Adipocyte (in vitro differentiated cells): ENCODE measurements around the gene ACSS2.
A peak's percentile ranks its signal among the peaks of the same experiment; 100 is the strongest.
"Not testable (repeated sequence)": the region's sequence is repeated elsewhere in the genome, so short reads cannot be mapped to it uniquely, and the experiment has no call there.

Experiments
- DNase-seq: peaks from one replicate; pipeline ENCODE4 v3.0.0-alpha.2; 2015; ENCODE audit warnings: low read depth
- H3K27me3 ChIP-seq: replicated peaks from 2 replicates; pipeline ENCODE4 v1.7.0; 2013; ENCODE audit warnings: mild to moderate bottlenecking, low read length, moderate library complexity; ENCODE audit not compliant: control insufficient read depth, insufficient read depth
- H3K36me3 ChIP-seq: 2 replicates; pipeline ENCODE4 v1.7.0; 2013; ENCODE audit warnings: low read length, mild to moderate bottlenecking, moderate library complexity; ENCODE audit not compliant: control insufficient read depth, insufficient read depth, severe bottlenecking
- H3K4me1 ChIP-seq: 2 replicates; pipeline ENCODE4 v1.7.0; 2013; ENCODE audit warnings: mild to moderate bottlenecking, low read length, moderate library complexity; ENCODE audit not compliant: control insufficient read depth, insufficient read depth
- H3K4me3 ChIP-seq: 2 replicates; pipeline ENCODE4 v1.7.0; 2013; ENCODE audit warnings: mild to moderate bottlenecking, low read length, moderate library complexity
- H3K9ac ChIP-seq: 2 replicates; pipeline ENCODE4 v1.7.0; 2013; ENCODE audit warnings: mild to moderate bottlenecking, low read length, moderate library complexity
- H3K9me3 ChIP-seq: 2 replicates; pipeline ENCODE4 v1.7.0; 2013; ENCODE audit warnings: mild to moderate bottlenecking, low read length, moderate library complexity; ENCODE audit not compliant: control insufficient read depth

The ACSS2 gene

DNA sequence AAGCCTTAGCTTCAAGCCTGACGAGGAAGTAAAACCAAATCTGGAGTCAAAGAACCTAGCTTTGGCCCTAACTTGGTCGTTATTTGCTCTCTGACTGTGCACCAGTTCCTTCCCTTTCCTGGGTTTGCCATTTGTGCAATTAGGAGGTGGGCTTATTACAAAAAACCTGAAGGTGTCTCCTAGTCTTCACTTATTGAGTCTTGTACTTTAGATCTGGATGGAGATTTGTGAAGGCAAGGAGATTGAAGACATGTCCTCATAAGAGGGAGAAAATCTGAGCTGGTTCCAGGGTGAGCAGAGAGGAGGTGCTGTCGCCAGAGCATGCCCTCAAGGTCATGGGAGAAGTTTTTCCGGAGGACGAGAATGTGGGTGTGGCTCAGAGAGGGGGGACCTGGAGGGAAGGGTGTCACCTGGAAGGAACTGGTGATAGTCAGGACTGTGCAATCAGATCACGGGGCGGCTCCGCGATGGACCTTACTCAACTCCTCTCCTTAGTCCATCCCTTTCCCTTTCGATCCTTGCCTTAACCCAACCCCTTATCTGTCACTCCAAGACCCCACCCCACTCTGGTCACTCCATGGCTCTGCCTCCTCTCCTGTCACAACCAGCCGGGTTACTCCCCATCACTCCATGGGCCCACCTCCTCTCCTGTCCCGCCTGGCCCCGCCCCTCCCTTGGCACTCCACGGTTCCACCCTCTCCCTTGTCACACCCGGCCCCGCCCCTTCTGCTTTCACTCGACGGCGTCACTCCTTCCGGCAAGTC is 588 bp upstream of the ACSS2 start:
- DNase-seq = no peak
- Histone ChIP-seq H3K9ac (peak overlapping the region; percentile 44), H3K27me3 (no peaks in the 10 kb centered on the region), H3K4me3 (peak overlapping the region; percentile 68), H3K9me3 (no peaks in the 10 kb centered on the region), H3K4me1 (peaks cover 30% of the 10 kb centered on the region), H3K36me3 (no peaks in the 10 kb centered on the region)

DNA sequence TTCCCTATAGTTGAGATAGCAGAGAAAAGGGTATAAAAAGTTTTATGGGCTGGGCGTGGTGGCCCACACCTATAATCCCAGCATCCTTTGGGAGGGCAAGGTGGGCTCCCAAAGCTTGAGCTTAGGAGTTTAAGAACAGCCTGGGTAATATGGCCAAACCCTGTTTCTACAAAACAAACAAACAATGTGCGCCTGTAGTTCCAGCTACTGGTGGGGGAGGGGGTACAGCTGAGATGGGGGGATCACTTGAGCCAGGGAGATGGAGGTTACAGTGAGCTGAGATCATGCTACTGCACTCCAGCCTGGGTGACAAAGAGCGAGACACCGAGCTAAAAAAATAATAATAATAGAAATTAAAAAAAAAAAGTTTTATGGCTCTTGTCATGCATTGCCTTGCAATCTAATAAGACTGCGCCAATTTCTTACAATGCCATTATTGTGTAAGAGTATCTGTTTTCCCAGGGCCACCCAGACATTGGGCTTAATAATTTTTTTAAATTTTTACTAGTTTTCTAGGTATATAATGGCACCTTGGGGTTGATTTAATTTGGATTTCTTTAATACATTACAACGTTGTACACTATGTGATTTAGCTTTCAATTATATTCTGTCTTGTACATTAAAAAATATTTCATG is 3.9 kb downstream of the ACSS2 start:
- Histone ChIP-seq H3K4me3 (peak overlapping the region; percentile 71), H3K9ac (peak overlapping the region; percentile 53), H3K36me3 (peaks cover 37% of the 10 kb centered on the region), H3K27me3 (no peaks in the 10 kb centered on the region), H3K9me3 (no peaks in the 10 kb centered on the region), H3K4me1 (peaks cover 25% of the 10 kb centered on the region)
- no peak for DNase-seq

DNA sequence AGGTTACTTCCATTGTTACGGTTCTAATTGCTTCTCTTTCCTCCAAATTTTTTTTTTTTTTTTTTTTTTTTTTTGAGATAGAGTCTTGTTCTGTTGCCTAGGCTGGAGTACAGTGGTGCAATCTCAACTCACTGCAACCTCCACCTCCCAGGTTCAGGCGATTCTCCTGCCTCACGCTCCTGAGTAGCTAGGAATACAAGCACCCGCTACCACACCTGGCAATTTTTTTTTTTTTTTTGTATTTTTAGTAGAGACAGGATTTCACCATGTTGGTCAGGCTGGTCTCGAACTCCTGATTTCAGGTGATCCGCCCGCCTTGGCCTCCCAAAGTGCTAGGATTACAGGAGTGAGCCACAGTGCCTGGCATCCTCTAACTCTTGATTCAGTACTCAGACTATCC is 4.6 kb downstream of the ACSS2 start:
- H3K9ac ChIP-seq, H3K9me3 ChIP-seq, H3K27me3 ChIP-seq, DNase-seq: not testable (repeated sequence)
- peaks cover 44% of the 10 kb centered on the region for H3K36me3 ChIP-seq
- peaks cover 20% of the 10 kb centered on the region for H3K4me1 ChIP-seq
- H3K4me3 ChIP-seq = peak overlapping the region; percentile 71

DNA sequence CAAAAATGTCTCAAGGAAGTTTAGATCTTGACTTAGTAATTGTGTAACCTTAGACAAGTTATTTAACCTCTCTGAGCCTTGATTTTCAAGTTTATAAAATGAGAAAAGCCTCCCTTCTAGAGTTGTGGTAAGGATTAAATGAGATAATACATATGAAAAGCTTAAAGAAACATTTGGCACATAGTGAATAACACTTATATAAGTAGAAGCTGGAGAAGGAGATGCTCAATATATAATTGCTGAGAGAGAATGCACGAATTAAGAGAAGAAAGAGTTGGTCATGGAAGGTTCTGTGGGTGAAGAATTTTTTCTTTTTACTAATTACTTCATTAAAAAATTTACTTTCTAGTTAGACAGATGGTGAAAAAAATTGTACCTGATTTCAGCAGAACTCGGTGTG is 5.3 kb downstream of the ACSS2 start:
- peak overlapping the region; percentile 71 for H3K4me3 ChIP-seq
- no peak for DNase-seq
- H3K9ac ChIP-seq = peak overlapping the region; percentile 0
- H3K4me1 ChIP-seq = peaks cover 20% of the 10 kb centered on the region
- H3K36me3 ChIP-seq = peaks cover 50% of the 10 kb centered on the region
- no peaks in the 10 kb centered on the region for H3K27me3 ChIP-seq
- H3K9me3 ChIP-seq = no peaks in the 10 kb centered on the region

DNA sequence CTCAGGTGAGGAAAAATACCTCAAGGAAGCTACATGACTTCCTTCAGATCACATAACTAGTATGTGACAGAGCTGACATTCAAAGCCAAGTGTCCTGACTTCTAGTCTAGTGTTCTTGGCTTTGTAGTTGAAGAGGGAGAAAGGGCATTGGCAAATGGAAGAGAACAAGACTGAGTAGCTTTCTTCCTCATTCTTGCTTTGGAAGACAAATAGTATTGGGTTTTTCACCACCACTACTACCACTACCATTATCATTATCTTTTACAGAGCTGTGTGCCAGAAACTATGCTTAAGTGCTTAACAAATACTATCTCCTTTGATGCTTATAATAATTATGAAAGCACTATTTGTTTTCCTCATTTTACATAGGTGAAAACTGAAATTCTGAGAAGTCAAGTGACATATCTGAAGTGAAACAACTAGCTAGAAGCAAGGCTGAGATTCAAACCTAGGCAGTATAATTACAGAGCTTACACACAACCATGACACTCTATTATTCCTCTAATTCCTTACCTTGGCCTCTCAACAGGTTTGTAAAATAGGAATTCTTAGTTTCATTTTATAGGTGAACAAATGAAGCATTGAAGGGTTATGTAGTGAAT is 6.8 kb downstream of the ACSS2 start:
- Histone ChIP-seq H3K4me1 (peaks cover 20% of the 10 kb centered on the region), H3K4me3 (peak overlapping the region; percentile 37), H3K9ac (no peak overlapping the region)

DNA sequence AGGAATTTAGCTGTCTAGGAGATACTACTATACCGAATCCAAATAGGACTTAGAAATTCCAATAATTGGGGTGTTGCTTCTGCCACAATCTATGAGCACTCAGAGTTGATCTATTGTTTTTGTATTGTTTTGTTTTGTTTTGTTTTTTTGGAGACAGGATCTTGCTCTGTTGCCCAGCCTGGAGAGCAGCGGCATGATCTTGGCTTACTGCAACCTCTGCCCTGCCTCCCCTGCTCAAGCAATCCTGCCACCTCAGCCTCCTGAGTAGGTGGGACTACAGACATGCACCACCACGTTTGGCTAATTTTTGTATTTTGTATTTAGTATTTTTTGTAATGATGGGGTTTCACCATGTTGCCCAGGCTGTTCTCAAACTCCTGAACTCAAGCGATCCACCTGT is 7.4 kb downstream of the ACSS2 start:
- H3K27me3 ChIP-seq = no peaks in the 10 kb centered on the region
- H3K36me3 ChIP-seq = peaks cover 68% of the 10 kb centered on the region
- DNase-seq = no peak
- H3K9ac ChIP-seq = no peak overlapping the region
- H3K4me1 ChIP-seq = peaks cover 20% of the 10 kb centered on the region
- peak overlapping the region; percentile 37 for H3K4me3 ChIP-seq
- no peaks in the 10 kb centered on the region for H3K9me3 ChIP-seq

More for the DNA sequence above, 6.8 kb downstream of the ACSS2 start:
- Histone ChIP-seq H3K9me3 (no peaks in the 10 kb centered on the region), H3K27me3 (no peaks in the 10 kb centered on the region), H3K36me3 (peaks cover 62% of the 10 kb centered on the region)
- no peak for DNase-seq

DNA sequence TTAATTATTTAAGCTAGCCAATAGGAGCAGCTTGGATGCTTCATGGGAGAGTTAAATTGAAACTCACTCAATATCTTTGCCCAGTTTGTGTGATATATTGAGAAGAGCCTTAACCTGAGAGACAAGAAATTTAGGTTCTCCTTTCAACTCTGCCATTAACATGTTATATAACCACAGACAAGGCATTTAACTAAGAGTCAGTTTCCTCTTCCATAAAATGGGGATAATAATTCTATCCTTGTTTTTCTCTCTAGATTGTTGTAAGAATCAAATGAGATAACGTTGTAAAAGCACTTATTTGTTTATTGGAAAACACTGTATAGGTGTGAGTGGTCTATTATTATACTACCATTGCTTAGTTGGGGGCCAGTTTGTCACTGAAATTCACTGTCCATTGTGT is 7.8 kb downstream of the ACSS2 start:
- DNase-seq = no peak
- H3K9me3 ChIP-seq = no peaks in the 10 kb centered on the region

DNA sequence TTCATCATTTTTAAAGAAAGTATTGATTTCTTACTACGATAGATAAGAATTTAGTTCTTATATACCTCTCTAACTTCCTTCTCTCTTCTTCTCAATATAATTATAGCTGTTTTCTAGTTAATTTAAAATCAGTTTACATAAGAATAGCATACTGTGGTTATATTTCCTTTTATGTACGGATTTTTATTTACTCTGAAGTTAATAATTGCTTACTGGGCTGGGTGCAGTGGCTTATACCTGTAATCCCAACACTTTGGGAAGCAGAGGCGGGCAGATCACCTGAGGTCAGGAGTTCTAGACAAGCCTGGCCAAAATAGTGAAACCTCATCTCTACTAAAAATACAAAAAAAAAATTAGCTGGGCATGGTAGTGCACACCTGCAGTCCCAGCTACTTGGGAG is 9.7 kb downstream of the ACSS2 start:
- Histone ChIP-seq H3K4me3 (no peak overlapping the region), H3K4me1 (peaks cover 18% of the 10 kb centered on the region), H3K36me3 (peaks cover 74% of the 10 kb centered on the region), H3K9ac (no peak overlapping the region), H3K27me3 (no peaks in the 10 kb centered on the region), H3K9me3 (no peaks in the 10 kb centered on the region)
- no peak for DNase-seq

More for the DNA sequence above, 7.8 kb downstream of the ACSS2 start:
- peaks cover 69% of the 10 kb centered on the region for H3K36me3 ChIP-seq
- H3K27me3 ChIP-seq = no peaks in the 10 kb centered on the region
- no peak overlapping the region for H3K9ac ChIP-seq
- H3K4me3 ChIP-seq = no peak overlapping the region
- peaks cover 20% of the 10 kb centered on the region for H3K4me1 ChIP-seq

DNA sequence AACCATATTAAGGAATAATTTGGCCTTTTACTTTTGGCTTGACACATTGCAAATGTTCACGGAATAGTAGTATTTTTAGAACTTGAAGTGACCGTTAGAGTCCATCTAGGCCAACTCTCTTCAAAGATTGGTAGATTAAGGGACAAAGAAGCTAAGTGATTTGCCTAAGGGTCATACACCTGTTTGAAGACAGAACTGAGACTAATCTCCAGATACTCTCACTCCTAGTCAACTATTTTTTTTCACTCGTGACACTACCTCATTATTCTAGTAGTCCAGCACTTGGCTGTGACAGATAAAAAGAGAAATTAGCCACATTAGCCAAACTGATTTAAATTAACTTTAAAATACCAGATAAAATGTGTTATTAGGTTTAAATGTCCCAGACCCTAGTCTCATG is 10.6 kb downstream of the ACSS2 start:
- Histone ChIP-seq H3K4me1 (peaks cover 23% of the 10 kb centered on the region), H3K4me3 (no peak overlapping the region), H3K9me3 (no peaks in the 10 kb centered on the region), H3K27me3 (no peaks in the 10 kb centered on the region), H3K9ac (no peak overlapping the region), H3K36me3 (peaks cover 66% of the 10 kb centered on the region)
- no peak for DNase-seq

DNA sequence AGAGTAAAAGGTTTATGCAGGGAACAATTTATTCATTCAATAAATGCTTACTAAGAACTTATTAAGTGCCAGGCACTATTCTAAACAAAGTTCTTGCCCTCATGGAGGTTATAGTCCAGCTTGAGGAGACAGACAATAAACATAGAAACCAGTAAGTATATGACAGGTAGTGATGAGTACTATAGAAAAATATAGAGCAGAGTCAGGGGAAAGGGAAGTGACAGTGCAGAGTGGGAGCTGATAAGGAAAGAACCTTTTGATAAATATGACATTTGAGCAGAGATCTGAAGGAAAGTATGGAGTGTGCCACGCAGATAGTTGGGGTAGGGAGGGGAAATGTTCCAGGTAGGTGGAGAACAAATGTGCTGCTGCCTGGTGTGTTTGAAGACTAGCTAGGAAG is 12.1 kb downstream of the ACSS2 start:
- peaks cover 64% of the 10 kb centered on the region for H3K36me3 ChIP-seq
- H3K9ac ChIP-seq = no peak overlapping the region
- no peaks in the 10 kb centered on the region for H3K9me3 ChIP-seq
- no peaks in the 10 kb centered on the region for H3K27me3 ChIP-seq
- no peak overlapping the region for H3K4me3 ChIP-seq
- no peak for DNase-seq
- peaks cover 15% of the 10 kb centered on the region for H3K4me1 ChIP-seq

DNA sequence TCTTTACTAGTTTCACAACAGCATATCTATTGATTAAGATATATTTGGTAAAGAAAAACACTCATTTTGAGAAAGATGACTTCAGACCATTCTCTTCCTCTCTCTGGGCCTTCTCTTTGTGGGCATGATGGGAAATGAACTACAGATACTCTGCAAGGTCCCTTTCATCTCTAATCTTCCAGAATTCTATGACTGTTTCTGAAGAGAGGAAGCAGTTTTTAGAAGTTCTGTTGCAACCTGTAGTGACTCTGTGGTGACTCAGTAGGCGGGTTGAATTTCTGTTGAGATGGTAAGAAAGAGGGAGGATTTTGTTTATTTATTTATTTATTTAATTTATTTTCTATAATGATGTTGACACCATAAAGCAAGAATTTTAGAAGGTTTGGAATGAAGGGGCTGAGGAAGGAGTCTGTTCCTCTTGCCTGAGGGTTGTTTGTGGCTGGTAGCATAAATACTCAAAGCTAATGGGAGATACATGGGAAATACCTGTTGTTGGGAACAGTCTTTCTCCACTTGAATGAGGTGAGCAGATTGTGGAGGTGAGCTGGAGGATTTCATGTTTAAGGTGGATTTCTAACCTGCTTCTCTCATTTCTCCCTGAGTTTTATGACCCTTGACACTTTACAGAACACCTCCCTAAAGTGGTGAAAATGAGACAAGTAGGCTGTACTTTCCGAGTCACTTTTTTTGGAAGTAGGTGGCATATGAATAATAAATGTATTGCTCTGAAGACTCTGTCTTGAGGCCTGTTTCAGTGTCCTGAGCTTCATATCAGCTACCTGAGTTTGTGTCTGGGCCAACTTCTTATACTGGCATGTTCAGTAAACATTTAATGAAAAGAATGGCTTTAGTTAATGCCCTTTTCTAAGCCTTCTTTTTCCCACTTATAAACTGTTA is 15.0 kb downstream of the ACSS2 start:
- Histone ChIP-seq H3K9ac (no peak overlapping the region), H3K4me1 (peaks cover 34% of the 10 kb centered on the region), H3K9me3 (no peaks in the 10 kb centered on the region), H3K4me3 (no peak overlapping the region), H3K36me3 (peaks cover 62% of the 10 kb centered on the region), H3K27me3 (no peaks in the 10 kb centered on the region)
- DNase-seq = peak; percentile 72
